NCI-H69 (cell line): ENCODE data around the gene AMBP.
"Not testable (repeated sequence)": the region's sequence is repeated elsewhere in the genome, so short reads cannot be mapped to it uniquely, and the experiment has no call there.

Experiments used
- DNase-seq: peaks from one replicate; lab custom pipeline; 2025; lab: John Stamatoyannopoulos, UW

AMBP gene

GRCh38 chr9:114050646-114051045, 27.5 kb downstream of the AMBP start:
- DNase-seq: no peak

GRCh38 chr9:114050226-114050568, 27.9 kb downstream of the AMBP start:
- no peak for DNase-seq

DNA sequence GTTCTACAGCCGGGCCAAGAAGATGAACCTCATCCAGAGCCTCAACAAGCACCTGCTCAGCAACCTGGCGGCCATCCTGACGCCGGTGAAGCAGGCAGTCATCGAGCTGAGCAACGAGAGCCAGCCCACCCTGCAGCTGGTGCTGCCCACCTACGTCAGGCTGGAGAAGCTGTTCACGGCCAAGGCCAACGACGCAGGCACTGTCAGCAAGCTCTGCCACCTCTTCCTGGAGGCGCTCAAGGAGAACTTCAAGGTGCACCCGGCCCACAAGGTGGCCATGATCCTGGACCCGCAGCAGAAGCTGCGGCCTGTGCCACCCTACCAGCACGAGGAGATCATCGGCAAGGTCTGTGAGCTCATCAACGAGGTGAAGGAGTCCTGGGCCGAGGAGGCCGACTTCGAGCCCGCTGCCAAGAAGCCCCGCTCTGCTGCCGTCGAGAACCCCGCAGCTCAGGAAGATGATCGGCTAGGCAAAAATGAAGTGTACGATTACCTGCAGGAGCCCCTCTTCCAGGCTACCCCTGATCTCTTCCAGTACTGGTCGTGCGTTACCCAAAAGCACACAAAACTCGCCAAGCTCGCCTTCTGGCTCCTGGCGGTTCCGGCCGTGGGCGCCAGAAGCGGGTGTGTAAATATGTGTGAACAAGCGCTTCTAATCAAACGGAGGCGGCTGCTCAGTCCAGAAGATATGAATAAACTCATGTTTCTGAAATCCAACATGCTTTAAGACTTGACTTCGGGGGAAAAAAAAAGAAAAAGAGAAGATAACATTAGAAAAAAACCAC, 28.5 kb downstream of the AMBP start:
- no peak for DNase-seq

- no peak for DNase-seq
These were observed 29.3 kb downstream of the AMBP start for GRCh38 chr9:114048533-114049415.

GRCh38 chr9:114047717-114048116, 30.4 kb downstream of the AMBP start:
- DNase-seq: no peak

DNA sequence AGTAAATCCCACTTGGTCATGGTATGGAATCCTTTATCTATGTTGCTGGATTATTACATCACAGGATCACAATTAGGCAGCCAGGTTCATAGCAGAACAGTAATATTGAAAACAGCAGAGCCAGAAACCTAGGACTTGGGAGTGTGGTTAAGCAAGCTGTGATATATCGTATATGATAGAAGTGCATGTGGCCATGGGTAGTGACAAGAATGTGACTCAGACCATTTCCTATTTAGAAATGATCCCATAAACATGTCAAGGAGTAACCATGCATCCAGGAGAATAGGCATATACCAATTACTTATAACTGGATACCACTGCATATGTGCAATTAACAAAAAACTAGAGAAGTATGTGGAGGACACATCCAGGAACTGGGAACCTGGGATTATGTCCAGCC, 31.2 kb downstream of the AMBP start:
- no peak for DNase-seq

GRCh38 chr9:114046237-114046755, 31.8 kb downstream of the AMBP start:
- DNase-seq: no peak

DNA sequence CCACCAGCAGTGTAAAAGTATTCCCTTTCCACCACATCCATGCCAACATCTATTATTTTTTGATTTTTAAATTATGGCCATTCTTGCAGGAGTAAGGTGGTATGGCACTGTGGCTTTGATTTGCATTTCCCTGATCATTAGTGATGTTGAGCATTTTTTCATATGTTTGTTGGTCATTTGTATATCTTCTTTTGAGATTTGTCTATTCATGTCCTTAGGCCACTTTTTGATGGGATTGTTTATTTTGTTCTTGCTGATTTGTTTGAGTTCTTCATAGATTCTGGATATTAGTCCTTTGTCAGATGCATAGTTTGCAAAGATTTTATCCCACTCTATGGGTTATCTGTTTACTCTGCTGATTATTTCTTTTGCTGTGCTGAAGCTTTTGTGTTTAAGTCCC, 34.4 kb downstream of the AMBP start:
- not testable (repeated sequence) for DNase-seq

GRCh38 chr9:114039484-114039883, 38.6 kb downstream of the AMBP start:
- no peak for DNase-seq

DNA sequence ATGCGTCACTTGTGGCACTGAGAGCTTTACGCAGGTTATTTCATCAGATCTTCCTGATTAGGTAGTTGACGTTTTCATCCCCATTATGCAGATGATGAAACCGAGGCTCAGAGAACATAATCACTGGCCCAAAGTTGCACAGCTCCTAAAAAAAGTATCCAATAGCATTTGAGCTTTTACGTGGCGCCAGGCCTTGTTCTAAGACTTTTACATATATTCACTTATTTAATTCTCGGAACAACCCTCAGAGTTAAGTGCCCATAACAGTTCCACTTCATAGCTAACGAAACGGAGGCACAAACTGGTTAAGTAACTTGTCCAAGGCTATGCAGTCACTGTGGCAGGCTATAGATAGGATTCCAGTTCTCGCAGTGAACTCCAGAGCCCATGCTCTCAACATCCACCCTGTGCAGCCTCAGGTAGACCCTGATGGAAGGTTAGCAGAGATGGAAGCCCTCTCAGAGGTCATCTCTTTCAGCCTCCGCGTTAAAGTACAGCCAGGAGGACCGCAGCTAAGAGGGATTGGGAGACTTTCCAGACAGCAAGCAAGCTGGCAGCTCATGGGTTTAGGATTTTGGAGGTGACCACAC, 39.3 kb downstream of the AMBP start:
- DNase-seq: no peak

- no peak for DNase-seq
These were observed 40.0 kb downstream of the AMBP start for GRCh38 chr9:114037961-114038723.

GRCh38 chr9:114037249-114037648, 40.9 kb downstream of the AMBP start:
- no peak for DNase-seq

DNA sequence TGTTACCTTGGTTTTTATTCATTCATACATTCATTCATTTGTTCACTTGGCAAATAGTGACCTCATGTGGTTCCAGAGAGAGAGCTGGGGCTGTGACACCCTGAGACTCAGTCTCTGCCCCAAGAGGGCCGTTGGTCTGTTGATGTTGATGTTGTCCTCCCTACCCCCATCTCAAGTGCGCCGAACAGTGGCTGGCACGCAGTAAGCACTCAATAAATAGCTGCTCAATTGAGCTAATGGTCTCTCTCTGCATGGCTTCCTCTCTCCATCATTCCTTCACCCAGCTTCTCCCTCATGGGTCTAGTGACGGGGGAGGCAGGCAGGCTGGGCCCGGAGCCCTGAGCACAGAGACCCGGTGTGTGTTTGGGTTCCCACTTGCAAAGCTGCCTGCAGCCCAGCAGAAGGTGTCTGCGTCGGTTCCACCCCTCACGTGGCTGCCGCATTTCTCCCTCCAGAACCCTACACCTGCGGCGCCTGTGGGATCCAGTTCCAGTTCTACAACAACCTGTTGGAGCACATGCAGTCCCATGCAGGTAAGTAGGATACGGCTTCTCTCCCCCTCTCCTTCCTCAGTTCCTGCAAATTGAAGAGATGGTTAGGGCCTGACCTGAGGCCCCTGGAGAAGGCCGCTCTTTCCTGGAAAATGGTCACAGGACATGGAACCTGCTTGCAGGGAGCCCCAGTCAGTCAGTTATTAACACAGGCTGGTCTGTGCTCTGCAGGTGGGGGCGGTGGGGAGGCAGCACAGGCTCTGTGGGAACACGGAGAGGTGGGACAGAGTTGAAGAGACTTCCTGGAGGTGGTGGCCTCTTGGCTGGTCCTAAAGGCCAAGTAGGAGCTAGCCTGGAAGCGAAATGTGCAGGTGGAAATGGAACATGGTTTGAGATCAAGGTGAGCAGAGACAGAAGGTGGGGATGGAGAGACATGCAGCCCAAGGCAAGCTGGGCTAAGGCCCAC, 42.0 kb downstream of the AMBP start:
- DNase-seq: no peak

DNA sequence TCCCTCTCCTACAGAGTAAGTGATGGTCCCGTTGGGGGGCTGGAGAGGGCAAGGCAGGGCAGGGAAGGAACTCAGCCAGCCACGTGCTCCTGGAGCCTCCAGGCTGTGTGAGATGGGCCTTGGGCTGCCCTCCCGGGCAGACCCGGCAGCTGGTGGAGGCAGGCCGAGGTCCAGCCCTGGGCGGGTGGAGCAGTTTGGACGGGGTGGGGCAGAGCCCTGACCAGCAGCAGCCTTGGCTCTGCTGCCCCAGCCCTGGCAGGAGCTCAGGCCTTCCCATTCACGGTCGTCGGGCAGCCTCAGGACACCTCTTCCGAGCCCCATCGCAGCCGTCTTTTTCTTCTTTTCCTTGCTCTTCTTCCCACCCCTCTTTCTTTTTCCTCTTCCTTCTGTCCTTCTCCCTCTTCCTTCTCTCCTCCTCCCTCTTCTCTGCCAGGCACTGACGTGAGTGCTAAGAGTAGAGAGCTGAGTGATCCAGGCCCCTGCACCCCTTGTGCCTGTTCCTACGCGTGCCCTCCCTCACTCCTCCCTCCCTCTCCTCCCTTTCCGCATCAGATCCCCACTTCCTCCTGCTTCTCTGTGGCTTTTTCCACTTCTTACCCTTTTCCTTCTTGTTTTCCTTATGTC, 42.8 kb downstream of the AMBP start:
- no peak for DNase-seq

GRCh38 chr9:114034661-114035062, 43.4 kb downstream of the AMBP start:
- no peak for DNase-seq

GRCh38 chr9:114034196-114034595, 43.9 kb downstream of the AMBP start:
- no peak for DNase-seq

DNA sequence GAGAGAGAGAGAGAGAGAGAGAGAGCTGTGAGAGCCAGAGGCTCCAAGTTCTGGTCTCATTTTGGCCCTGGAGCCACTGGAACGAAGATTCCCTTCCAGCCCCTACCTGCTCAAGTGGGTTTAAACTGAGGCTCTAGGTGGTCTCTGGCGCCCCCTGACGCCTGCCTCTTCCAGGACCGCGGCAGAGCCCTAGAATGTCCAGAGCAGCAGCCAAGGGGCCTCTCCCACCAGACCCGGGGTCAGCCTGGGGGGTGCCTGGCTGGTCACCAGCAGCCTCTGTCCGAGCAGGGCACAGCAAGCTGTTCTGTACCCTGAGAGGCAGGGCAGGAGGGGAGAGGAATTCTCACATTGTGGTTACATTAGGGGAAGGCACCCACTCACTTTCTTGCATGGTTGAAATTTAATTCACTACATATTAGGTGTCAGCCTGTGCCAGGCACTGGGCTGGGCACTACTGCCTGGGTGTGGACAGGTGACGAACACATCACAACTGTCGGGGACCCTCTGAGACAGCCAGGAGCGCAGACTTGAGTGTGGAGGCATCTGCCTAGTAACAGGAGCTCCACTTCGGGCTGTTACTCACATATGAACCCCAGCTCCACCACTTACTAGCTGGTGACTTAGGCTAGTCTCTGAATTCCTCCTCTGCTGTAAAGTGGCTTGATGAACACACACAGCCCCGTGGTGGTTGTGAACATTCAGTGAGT, 44.5 kb downstream of the AMBP start:
- peak; percentile 16 for DNase-seq

GRCh38 chr9:114031948-114032840, 45.9 kb downstream of the AMBP start:
- no peak for DNase-seq
